Adrenal gland (tissue), 5 donors: Measurements from ENCODE around the gene CAPN11.

ENCODE experiments used
- POLR2A ChIP-seq, 2 donors: fragments of 450-650 bp; IDR thresholded peaks; one replicate each; pipeline ENCODE4 v1.6.1; 2017; ENCODE audit warnings: antibody characterized with exemption in 2 of 2, mild to moderate bottlenecking in 2 of 2, moderate library complexity in 1 of 2
- TF ChIP-seq, protein P1 (sequence below), 6 experiments: fragments of 450-650 bp in 4 of 6; fragments of 200-600 bp in 2 of 6; sonication (generic) in 1 of 6; IDR thresholded peaks; 1 replicate in 5 of 6; 2 replicates in 1 of 6; pipeline versions ENCODE4 v1.5.1 to v1.8.0; 2016 to 2021; ENCODE audit warnings: antibody characterized with exemption in 6 of 6, mild to moderate bottlenecking in 2 of 6, moderate library complexity in 1 of 6
- donor health status: DM: no; HTN: no; CAD: no.

DNA sequence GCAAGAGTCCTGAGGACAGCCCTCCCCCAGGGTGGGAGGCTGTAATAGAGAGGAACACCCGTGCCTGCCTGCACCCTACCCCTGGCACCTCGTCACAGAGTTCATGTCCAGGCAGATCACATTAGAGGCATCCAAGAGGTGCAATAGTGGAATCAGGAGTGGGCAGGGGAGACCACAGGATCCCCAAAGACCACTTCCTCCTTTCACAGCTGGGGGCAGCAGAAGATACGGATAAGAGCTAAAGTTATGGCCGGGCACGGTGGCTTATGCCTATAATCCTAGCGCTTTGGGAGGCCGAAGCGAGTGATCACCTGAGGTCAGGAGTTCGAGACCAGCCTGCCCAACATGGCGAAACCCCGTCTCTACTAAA is 1.5 kb upstream of the CAPN11 start:
- TF ChIP-seq, protein P1, sequence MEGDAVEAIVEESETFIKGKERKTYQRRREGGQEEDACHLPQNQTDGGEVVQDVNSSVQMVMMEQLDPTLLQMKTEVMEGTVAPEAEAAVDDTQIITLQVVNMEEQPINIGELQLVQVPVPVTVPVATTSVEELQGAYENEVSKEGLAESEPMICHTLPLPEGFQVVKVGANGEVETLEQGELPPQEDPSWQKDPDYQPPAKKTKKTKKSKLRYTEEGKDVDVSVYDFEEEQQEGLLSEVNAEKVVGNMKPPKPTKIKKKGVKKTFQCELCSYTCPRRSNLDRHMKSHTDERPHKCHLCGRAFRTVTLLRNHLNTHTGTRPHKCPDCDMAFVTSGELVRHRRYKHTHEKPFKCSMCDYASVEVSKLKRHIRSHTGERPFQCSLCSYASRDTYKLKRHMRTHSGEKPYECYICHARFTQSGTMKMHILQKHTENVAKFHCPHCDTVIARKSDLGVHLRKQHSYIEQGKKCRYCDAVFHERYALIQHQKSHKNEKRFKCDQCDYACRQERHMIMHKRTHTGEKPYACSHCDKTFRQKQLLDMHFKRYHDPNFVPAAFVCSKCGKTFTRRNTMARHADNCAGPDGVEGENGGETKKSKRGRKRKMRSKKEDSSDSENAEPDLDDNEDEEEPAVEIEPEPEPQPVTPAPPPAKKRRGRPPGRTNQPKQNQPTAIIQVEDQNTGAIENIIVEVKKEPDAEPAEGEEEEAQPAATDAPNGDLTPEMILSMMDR (IDR thresholded peaks at IDR 0.05) = no peak
- TF ChIP-seq POLR2A (IDR thresholded peaks at IDR 0.05) = no peak
